Adrenal gland (tissue), 12 donors: Measurements from ENCODE around the gene REC8. TPM values are rescaled to one million over a fixed set of nuclear protein-coding genes. Genes with fewer than 3 reads are reported as not detected.

ENCODE experiments used
- DNase-seq, 7 donors: peaks; one replicate each; pipeline ENCODE4 v3.0.0-alpha.2; 2019 to 2020
- H3K27ac ChIP-seq, 5 donors: fragments of 200-600 bp; sonication (generic) in 4 of 5; 1 replicate in 3 of 5; 2 replicates in 2 of 5; pipeline versions ENCODE4 v1.5.1 to v1.8.0; 2016 to 2020; ENCODE audit warnings: mild to moderate bottlenecking in 1 of 5
- H3K27me3 ChIP-seq: fragments of 200-600 bp; 2 replicates; pipeline ENCODE4 v1.8.0; 2021
- H3K36me3 ChIP-seq, 2 donors: fragments of 200-600 bp; replicated peaks in 1 of 2; 1 replicate in 1 of 2; 2 replicates in 1 of 2; pipeline versions ENCODE4 v1.5.1 to v1.8.0; 2018 to 2022
- H3K4me1 ChIP-seq, 2 donors: fragments of 200-600 bp; replicated peaks in 1 of 2; 1 replicate in 1 of 2; 2 replicates in 1 of 2; pipeline versions ENCODE4 v1.5.1 to v1.8.0; 2018 to 2021
- H3K4me3 ChIP-seq, 4 donors: fragments of 200-600 bp; sonication (generic) in 3 of 4; one replicate each; pipeline ENCODE4 v1.5.1; 2016 to 2018
- H3K9me3 ChIP-seq, 3 donors: fragments of 200-600 bp; sonication (generic) in 1 of 3; replicated peaks in 1 of 3; 1 replicate in 2 of 3; 2 replicates in 1 of 3; pipeline versions ENCODE4 v1.5.1 to v1.8.0; 2016 to 2021
- POLR2A ChIP-seq, 2 donors: fragments of 450-650 bp; IDR thresholded peaks; one replicate each; pipeline ENCODE4 v1.6.1; 2017; ENCODE audit warnings: antibody characterized with exemption in 2 of 2, mild to moderate bottlenecking in 2 of 2, moderate library complexity in 1 of 2
- WGBS, 4 donors: extraction: QIAGEN DNeasy Blood & Tissue Kit in 2 of 4; methylation state at CpG; one replicate each; pipeline versions ENCODE4 v1.1.5 to v1.1.7; 2013 to 2017; 5-methylcytosine and 5-hydroxymethylcytosine counted together
- intact Hi-C, 2 donors: fragments of 100-400 bp; cut with DNase I; formaldehyde crosslinking; loops; one replicate each; pipeline versions ENCODE4 v1.14.1 to v1.15.0; 2022 to 2023
- polyA plus RNA-seq, 3 donors: library from polyadenylated mRNA; stranded (reverse); fragments of 200-250 nt in 2 of 3; fragments of 350-450 nt in 1 of 3; fragmentation: Illumina TruSeq in 1 of 3; extraction: RNeasy Lipid Tissue Mini Kit (QIAGEN cat#74804) in 1 of 3; gene quantifications; one replicate each; pipeline ENCODE4 v1.2.3, GENCODE V29; 2013 to 2014
- total RNA-seq, 9 donors: library from RNA; depleted of rRNA in 4 of 9; stranded (reverse); fragments of >200 nt in 4 of 9; fragments of 120-200 nt in 1 of 9; fragmentation: NEBNext Ultra II Directional in 1 of 9; extraction: Animal tissue kit (Norgen Biotek cat#: 25700) in 1 of 9; gene quantifications; one replicate each; pipeline versions ENCODE4 v1.1.0 to v1.2.4, GENCODE V29; 2013 to 2023
- TF ChIP-seq, protein P1 (sequence below), 6 experiments: fragments of 450-650 bp in 4 of 6; fragments of 200-600 bp in 2 of 6; sonication (generic) in 1 of 6; IDR thresholded peaks; 1 replicate in 5 of 6; 2 replicates in 1 of 6; pipeline versions ENCODE4 v1.5.1 to v1.8.0; 2016 to 2021; ENCODE audit warnings: antibody characterized with exemption in 6 of 6, mild to moderate bottlenecking in 2 of 6, moderate library complexity in 1 of 6
- donor health status: healthy with polysubstance abuse.
- donor health status: Bipolar disorder and iron deficiency.
- donor health status: DM: yes; HTN: yes; CAD: no.
- donor health status: DM: no; HTN: no; CAD: no.
- donor health status: DM: no; HTN: no; CAD: no.
- donor health status: DM: yes; HTN: yes; CAD: no.

REC8 gene
- total and polyA plus RNA-seq, 12 donors = 1.3 to 111 (median 11.4) TPM

- Histone ChIP-seq H3K9me3 (no peaks in the 10 kb centered on the region), H3K27me3 (no peaks in the 10 kb centered on the region), H3K36me3 (peaks cover 0 to 65% of the 10 kb centered on the region in 2 donors), H3K4me1 (peaks cover 9 to 17% of the 10 kb centered on the region in 2 donors), H3K4me3 (no peak overlapping the region), H3K27ac (peak overlapping the region in 2 of 5 donors; percentile 80 to 88)
- TF ChIP-seq, protein P1, sequence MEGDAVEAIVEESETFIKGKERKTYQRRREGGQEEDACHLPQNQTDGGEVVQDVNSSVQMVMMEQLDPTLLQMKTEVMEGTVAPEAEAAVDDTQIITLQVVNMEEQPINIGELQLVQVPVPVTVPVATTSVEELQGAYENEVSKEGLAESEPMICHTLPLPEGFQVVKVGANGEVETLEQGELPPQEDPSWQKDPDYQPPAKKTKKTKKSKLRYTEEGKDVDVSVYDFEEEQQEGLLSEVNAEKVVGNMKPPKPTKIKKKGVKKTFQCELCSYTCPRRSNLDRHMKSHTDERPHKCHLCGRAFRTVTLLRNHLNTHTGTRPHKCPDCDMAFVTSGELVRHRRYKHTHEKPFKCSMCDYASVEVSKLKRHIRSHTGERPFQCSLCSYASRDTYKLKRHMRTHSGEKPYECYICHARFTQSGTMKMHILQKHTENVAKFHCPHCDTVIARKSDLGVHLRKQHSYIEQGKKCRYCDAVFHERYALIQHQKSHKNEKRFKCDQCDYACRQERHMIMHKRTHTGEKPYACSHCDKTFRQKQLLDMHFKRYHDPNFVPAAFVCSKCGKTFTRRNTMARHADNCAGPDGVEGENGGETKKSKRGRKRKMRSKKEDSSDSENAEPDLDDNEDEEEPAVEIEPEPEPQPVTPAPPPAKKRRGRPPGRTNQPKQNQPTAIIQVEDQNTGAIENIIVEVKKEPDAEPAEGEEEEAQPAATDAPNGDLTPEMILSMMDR (IDR thresholded peaks at IDR 0.05) = no peak
- TF ChIP-seq POLR2A (IDR thresholded peaks at IDR 0.05) = no peak
- no peak for DNase-seq
- intact Hi-C loops = no loop called here
- WGBS, 4 donors = 69 to 90% (median 87%) methylated on average over 2 of the region's 2 CpGs
These were observed 15.6 kb downstream of the REC8 start for GRCh38 chr14:24187539-24187915.

DNA sequence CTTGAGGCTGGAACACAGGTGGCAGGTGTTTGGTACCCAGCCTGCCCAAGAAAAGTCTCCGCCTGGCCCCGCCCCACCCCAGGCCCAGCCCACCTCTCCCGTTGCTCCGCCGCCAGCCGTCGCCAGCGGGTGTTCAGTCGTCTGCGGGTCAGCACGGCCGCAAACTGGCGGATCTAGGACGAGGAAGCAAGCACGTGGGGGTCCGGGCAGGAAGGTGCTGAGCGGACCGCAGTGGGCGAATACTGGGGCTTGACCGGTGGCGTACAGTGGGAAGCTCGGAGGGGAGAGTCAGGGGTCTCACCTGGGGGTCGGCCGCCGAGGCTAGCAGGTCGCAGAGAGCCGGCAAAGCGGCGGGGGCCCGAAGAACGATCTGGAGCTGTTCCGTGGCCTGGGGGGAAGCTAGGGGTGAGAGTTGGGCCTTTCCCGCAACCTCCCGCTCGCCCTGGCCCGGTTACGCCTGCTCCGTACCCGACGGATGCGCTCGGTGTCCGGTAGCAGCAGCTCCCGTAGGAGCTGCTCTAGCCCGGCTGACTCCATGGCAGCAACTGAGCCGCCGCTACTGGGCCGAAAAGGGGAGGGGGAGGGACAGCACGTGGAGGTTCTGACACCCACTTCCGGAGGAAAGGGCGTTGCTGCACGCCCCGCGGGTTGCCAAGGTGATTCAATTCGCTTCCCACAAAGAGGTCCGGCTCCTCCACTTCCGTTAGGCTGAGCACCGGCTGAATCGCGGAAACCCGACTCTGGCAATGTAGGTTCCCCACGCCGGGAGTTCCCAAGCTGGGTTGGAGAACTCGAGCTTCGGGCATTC lies 16.6 kb downstream of the REC8 start, which contains the start of gene IPO4:
IPO4 (minus strand) TSS at position 566 of the 808 bp plus-strand sequence; CDS start at position 537, 29 bp downstream.
- peak; percentile 95 to 99 (median 98) for DNase-seq
- Histone ChIP-seq H3K36me3 (peaks cover 0 to 62% of the 10 kb centered on the region in 2 donors), H3K27me3 (no peaks in the 10 kb centered on the region), H3K27ac (peak within 1 kb of the TSS in 4 of 5 donors; percentile 58 to 88 (median 76)), H3K4me3 (peak within 1 kb of the TSS in 3 of 4 donors; percentile 32 to 80 (median 69)), H3K4me1 (peaks cover 9 to 17% of the 10 kb centered on the region in 2 donors), H3K9me3 (no peaks in the 10 kb centered on the region)
- WGBS, 4 donors = 0 to 1% (median 0%) methylated on average over 17 to 65 of the region's 65 CpGs
- intact Hi-C loops = no loop called here
- TF ChIP-seq POLR2A (IDR thresholded peaks at IDR 0.05) = peak; percentile 55 to 85
- TF ChIP-seq, protein P1 (IDR thresholded peaks at IDR 0.05) = no peak

DNA sequence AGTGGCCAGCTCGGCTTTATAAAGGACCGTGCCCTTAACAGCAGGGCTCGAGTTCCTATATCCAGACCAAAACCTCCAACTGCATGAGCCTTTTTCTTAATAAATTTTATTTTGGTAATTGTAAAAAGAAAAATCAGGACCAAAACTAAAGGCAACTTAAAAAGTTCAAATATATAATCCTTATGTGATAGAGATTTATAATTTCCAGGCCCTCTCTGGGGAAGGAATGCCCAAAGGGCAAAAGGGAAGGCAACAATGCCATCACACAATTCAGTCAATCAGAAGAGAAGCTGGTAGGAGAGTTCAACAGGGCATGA lies 17.1 kb downstream of the REC8 start:
- 1 to 4% (median 2%) methylated on average over 3 of the region's 3 CpGs for WGBS, 4 donors
- Histone ChIP-seq H3K27ac (peak overlapping the region in 2 of 5 donors; percentile 50 to 88), H3K9me3 (no peaks in the 10 kb centered on the region), H3K36me3 (peaks cover 0 to 57% of the 10 kb centered on the region in 2 donors), H3K4me1 (peaks cover 9 to 17% of the 10 kb centered on the region in 2 donors), H3K4me3 (peak overlapping the region in 1 of 4 donors; percentile 69), H3K27me3 (no peaks in the 10 kb centered on the region)
- DNase-seq = no peak
- no peak for TF ChIP-seq POLR2A (IDR thresholded peaks at IDR 0.05)
- TF ChIP-seq, protein P1 (IDR thresholded peaks at IDR 0.05) = no peak
- intact Hi-C loops = no loop called here

GRCh38 chr14:24189460-24189859 lies 17.6 kb downstream of the REC8 start:
- H3K27me3 ChIP-seq = no peaks in the 10 kb centered on the region
- H3K9me3 ChIP-seq = no peaks in the 10 kb centered on the region
- peak overlapping the region in 1 of 5 donors; percentile 50 for H3K27ac ChIP-seq
- H3K4me1 ChIP-seq = peaks cover 13 to 21% of the 10 kb centered on the region in 2 donors
- no peak for DNase-seq
- peaks cover 0 to 52% of the 10 kb centered on the region in 2 donors for H3K36me3 ChIP-seq
- intact Hi-C loops = no loop called here
- 88 to 98% (median 91%) methylated on average over 9 of the region's 9 CpGs for WGBS, 4 donors
- TF ChIP-seq, protein P1 (IDR thresholded peaks at IDR 0.05) = no peak
- no peak for TF ChIP-seq POLR2A (IDR thresholded peaks at IDR 0.05)
- no peak overlapping the region for H3K4me3 ChIP-seq
